ENCODE data around the gene DNAL1.

DNA sequence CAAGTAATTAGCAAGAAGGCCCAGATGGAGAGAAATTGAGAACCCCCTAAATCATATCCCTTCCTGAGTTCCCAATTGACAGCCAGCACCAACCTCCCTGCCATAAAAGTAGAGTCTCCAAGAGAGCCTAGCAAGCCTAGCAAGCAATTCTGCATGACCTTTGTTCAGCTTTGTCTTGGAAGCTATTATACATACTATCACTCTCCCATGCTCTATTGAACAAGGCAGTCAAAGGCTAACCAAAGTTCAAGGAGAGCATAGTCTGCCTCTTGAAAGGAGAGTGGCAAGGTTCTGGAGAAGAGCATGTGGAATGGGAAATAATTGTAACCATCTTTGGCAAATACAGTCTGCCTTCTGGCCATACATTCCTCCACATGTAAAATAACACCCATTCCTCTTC, 45.3 kb upstream of the DNAL1 start:
- TF ChIP-seq, protein P1, sequence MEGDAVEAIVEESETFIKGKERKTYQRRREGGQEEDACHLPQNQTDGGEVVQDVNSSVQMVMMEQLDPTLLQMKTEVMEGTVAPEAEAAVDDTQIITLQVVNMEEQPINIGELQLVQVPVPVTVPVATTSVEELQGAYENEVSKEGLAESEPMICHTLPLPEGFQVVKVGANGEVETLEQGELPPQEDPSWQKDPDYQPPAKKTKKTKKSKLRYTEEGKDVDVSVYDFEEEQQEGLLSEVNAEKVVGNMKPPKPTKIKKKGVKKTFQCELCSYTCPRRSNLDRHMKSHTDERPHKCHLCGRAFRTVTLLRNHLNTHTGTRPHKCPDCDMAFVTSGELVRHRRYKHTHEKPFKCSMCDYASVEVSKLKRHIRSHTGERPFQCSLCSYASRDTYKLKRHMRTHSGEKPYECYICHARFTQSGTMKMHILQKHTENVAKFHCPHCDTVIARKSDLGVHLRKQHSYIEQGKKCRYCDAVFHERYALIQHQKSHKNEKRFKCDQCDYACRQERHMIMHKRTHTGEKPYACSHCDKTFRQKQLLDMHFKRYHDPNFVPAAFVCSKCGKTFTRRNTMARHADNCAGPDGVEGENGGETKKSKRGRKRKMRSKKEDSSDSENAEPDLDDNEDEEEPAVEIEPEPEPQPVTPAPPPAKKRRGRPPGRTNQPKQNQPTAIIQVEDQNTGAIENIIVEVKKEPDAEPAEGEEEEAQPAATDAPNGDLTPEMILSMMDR (conservative IDR thresholded peaks at IDR 0.05; ENCODE audit: low read length), result no peak
- TF ChIP-seq EZH2phosphoT487 (IDR thresholded peaks at IDR 0.05; ENCODE audit: borderline replicate concordance), result no peak
